ENCODE results near the gene MGST1. TPM values are rescaled to one million over a fixed set of nuclear protein-coding genes. Genes with fewer than 3 reads are reported as not detected.
"Not testable (repeated sequence)": the region's sequence is repeated elsewhere in the genome, so short reads cannot be mapped to it uniquely, and the experiment has no call there.

MGST1 gene
- polyA plus RNA-seq, 3 donors from 2014 or later, result 0.63 to 9.1 (median 3.5) TPM

DNA sequence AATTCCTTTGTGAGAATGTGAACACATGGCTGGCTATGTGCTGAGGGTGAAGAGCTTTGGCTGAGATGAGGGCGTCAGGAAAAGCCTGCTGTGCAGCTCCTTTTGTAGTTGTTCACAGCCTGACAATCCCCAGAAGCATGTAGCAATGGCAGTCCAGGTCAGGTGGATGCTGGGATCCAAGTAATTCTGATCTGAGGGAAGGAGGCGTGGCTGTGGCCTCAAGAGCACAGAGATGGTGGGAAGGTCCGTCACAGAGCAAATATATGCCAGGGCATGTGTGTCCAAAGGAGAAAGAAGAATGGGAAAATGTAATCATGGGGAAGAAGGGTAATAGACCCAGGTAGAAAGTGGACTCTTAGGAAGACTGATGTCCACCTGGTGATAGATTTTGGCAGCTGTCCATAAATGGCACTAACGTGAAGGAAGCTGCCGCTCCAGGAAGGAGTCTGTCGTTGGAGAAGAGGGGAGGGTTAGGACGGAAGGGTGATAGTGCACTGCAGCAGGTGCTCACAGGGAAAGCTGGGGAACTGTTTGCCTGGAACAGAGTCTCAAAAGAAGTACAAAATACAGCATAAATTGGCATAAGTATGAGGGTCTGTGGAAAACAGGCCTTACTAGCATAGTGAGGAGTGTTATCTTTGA is 13.8 kb downstream of the MGST1 start:
- Mint-ChIP-seq H3K27ac (no peak overlapping the region), H3K4me1 (no peaks in the 10 kb centered on the region)

GRCh38 chr12:16362550-16362949 is 15.1 kb downstream of the MGST1 start:
- no peaks in the 10 kb centered on the region for H3K4me1 Mint-ChIP-seq
- no peaks in the 10 kb centered on the region for H3K36me3 Mint-ChIP-seq
- H3K27ac Mint-ChIP-seq, result no peak overlapping the region
- H3K9me3 Mint-ChIP-seq, result peaks cover 0 to 19% (median 4%) of the 10 kb centered on the region in 6 donors
- DNase-seq, result no peak
- no peaks in the 10 kb centered on the region for H3K27me3 Mint-ChIP-seq (ENCODE audit: low read depth in 3 of 3)
- no peak overlapping the region for H3K4me3 Mint-ChIP-seq

More for the DNA sequence above, 13.8 kb downstream of the MGST1 start:
- peaks cover 0 to 19% (median 6%) of the 10 kb centered on the region in 6 donors for H3K9me3 Mint-ChIP-seq
- H3K36me3 Mint-ChIP-seq, result no peaks in the 10 kb centered on the region
- no peak overlapping the region for H3K4me3 Mint-ChIP-seq
- H3K27me3 Mint-ChIP-seq (ENCODE audit: low read depth in 3 of 3), result no peaks in the 10 kb centered on the region
- DNase-seq, result no peak

DNA sequence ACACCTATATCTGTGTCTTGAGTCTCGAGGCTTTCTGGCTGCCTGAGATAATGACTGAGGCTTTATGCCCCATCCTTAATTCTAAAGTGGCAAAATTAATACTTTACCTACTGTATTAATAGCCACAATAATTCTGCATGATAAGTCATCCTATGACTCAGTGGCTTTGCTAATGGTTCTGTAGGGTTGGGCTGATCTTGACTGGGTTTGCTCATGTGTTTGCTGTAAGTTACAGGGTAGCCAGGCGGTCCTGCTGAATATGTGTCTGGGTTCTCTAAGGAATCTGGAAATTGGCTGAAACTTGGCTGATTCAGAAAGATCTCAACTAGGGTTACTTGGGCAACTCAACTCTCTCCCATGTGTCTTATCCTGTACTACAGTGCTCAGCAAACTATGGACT is 21.7 kb downstream of the MGST1 start:
- Mint-ChIP-seq H3K36me3 (no peaks in the 10 kb centered on the region), H3K9me3 (peaks cover 0 to 17% (median 4%) of the 10 kb centered on the region in 6 donors), H3K4me3 (no peak overlapping the region), H3K27me3 (ENCODE audit: low read depth in 3 of 3) (no peaks in the 10 kb centered on the region), H3K27ac (no peak overlapping the region), H3K4me1 (no peaks in the 10 kb centered on the region)
- no peak for DNase-seq

DNA sequence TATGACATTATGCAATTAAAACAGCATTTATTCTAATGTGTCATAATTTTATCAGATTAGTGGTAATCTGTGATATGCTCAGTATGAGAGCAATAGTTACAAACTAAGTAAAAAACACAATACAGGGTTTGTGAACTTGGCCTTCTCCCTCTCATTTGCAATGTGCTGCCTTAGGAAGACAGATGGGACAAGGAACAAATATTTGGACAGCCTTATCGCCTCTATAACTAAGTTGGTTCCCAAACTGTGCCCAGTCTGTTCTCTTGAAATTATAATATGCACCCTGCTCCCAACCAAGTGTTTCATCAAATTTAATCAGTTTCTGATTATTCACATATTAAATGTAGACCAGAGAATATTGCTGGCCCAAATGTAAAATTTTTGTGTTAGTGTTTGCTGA is 22.7 kb downstream of the MGST1 start:
- Mint-ChIP-seq H3K9me3 (peaks cover 0 to 17% (median 4%) of the 10 kb centered on the region in 6 donors), H3K27me3 (ENCODE audit: low read depth in 3 of 3) (no peaks in the 10 kb centered on the region), H3K4me1 (no peaks in the 10 kb centered on the region), H3K27ac (no peak overlapping the region), H3K4me3 (no peak overlapping the region), H3K36me3 (no peaks in the 10 kb centered on the region)
- DNase-seq, result no peak

- not testable (repeated sequence) for H3K4me1 Mint-ChIP-seq; H3K27ac Mint-ChIP-seq; H3K4me3 Mint-ChIP-seq; H3K36me3 Mint-ChIP-seq; H3K27me3 Mint-ChIP-seq (ENCODE audit: low read depth in 3 of 3); DNase-seq
- peaks cover 2 to 25% (median 12%) of the 10 kb centered on the region in 6 donors for H3K9me3 Mint-ChIP-seq
Observed at GRCh38 chr12:16382652-16383312, 35.3 kb downstream of the MGST1 start.

DNA sequence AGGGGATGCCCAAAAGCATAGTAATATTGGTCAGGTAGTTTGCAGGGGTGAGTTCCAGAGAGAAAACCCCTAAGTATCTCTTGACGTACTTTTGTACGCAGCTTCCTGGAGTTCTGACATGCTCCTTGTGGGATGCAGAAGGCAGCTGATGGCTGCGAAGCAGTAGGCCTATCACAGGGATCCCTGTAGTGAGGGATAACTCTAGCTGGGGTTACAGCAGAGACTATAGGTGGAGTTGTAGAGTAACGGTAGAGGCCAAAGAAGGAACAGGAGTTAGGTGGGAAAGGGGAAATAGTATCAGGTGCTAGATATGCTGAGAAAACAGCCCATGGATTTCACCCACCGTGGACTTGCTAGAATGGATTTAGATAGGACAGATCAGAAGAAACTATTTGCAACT is 37.3 kb downstream of the MGST1 start:
- Mint-ChIP-seq H3K9me3 (peaks cover 4 to 22% (median 11%) of the 10 kb centered on the region in 6 donors), H3K27ac (no peak overlapping the region), H3K4me3 (no peak overlapping the region), H3K36me3 (no peaks in the 10 kb centered on the region), H3K4me1 (no peaks in the 10 kb centered on the region), H3K27me3 (ENCODE audit: low read depth in 3 of 3) (no peaks in the 10 kb centered on the region)
- DNase-seq, result no peak

- no peaks in the 10 kb centered on the region for H3K27me3 Mint-ChIP-seq (ENCODE audit: low read depth in 3 of 3)
- no peak for DNase-seq
- no peak overlapping the region for H3K27ac Mint-ChIP-seq
- no peaks in the 10 kb centered on the region for H3K36me3 Mint-ChIP-seq
- peaks cover 1 to 22% (median 9%) of the 10 kb centered on the region in 6 donors for H3K9me3 Mint-ChIP-seq
- H3K4me3 Mint-ChIP-seq, result no peak overlapping the region
- no peaks in the 10 kb centered on the region for H3K4me1 Mint-ChIP-seq
Observed at GRCh38 chr12:16385782-16386646, 38.6 kb downstream of the MGST1 start.

DNA sequence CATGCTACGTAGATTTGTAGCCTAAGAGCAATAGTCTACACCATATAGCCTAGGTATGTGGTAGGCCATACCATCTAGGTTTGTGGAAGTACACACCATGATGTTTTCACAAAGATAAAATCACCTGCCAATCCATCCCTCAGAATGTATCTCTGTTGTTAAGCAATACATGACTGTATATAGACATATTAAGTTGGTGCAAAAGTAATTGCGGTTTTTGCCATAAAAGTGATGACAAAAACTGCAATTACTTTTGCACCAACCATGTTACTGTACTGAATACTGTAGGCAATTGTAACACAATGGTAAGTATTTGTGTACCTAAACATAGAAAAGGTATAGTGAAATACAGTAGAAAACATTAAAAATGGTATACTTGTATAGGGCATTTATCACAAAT is 40.5 kb downstream of the MGST1 start:
- no peaks in the 10 kb centered on the region for H3K36me3 Mint-ChIP-seq
- H3K27me3 Mint-ChIP-seq (ENCODE audit: low read depth in 3 of 3), result no peaks in the 10 kb centered on the region
- H3K27ac Mint-ChIP-seq, result no peak overlapping the region
- DNase-seq, result no peak
- no peak overlapping the region for H3K4me3 Mint-ChIP-seq
- peaks cover 7 to 16% (median 12%) of the 10 kb centered on the region in 6 donors for H3K9me3 Mint-ChIP-seq
- no peaks in the 10 kb centered on the region for H3K4me1 Mint-ChIP-seq

DNA sequence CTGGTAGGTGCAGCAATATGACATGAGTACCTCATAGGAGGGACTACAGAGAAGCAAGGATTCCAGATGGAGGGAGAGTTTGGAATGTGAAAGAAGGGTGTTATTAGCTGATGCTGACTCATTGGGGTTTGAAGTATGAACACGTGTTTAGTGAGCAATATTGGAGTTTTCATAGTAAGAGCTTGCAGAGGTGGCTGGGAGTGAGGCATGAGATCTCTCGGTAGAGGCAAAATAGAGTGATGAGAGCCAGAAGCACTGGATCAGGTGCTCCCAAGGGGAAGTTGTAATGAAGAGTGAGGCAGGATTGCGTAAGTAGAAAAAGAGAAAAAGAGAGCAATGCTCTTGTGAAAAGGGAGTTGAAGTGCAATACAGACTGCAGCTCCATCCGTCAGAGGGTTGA is 42.1 kb downstream of the MGST1 start:
- H3K9me3 Mint-ChIP-seq, result peaks cover 0 to 13% (median 9%) of the 10 kb centered on the region in 6 donors
- no peaks in the 10 kb centered on the region for H3K36me3 Mint-ChIP-seq
- no peak for DNase-seq
- H3K27me3 Mint-ChIP-seq (ENCODE audit: low read depth in 3 of 3), result no peaks in the 10 kb centered on the region
- no peaks in the 10 kb centered on the region for H3K4me1 Mint-ChIP-seq
- H3K4me3 Mint-ChIP-seq, result no peak overlapping the region
- no peak overlapping the region for H3K27ac Mint-ChIP-seq

DNA sequence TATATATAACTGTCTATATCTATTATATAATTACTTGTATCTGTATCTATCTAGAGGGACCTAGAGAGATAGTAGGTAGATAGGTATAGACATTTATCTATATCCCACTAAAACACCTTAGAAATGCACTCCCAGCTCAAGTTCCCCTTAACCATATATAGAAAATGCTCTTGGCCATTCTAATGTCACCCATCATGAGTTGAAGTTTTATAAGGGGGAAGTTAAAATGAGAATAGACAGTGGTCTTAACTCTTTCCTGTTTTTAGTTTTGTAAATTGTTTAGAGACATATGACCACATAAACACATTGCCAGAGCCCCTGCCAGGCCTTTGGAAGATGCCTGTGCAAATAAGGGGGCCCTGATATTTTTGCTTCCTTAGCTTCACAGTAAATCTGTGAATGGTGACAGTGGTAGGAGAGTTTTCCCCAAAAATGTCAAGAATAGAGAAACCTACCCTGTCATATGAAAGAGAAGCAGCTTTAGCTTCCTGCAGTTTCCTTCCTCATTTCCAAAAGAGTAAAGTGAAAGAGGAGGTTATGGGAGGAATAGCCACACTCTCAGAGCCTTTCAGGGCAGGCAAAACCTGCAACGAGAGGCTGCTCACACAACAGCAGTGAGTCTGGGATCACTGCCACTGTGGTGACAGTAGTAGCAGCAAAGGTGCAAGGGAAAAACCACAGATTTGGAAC is 45.5 kb downstream of the MGST1 start:
- Mint-ChIP-seq H3K27me3 (ENCODE audit: low read depth in 3 of 3) (no peaks in the 10 kb centered on the region), H3K4me1 (no peaks in the 10 kb centered on the region), H3K27ac (no peak overlapping the region), H3K4me3 (no peak overlapping the region), H3K36me3 (no peaks in the 10 kb centered on the region), H3K9me3 (peaks cover 6 to 21% (median 14%) of the 10 kb centered on the region in 6 donors)
- DNase-seq, result no peak

GRCh38 chr12:16399101-16399500 is 51.7 kb downstream of the MGST1 start:
- H3K27me3 Mint-ChIP-seq (ENCODE audit: low read depth in 3 of 3), result no peaks in the 10 kb centered on the region
- no peak for DNase-seq
- no peaks in the 10 kb centered on the region for H3K4me1 Mint-ChIP-seq
- no peak overlapping the region for H3K4me3 Mint-ChIP-seq
- H3K9me3 Mint-ChIP-seq, result peaks cover 6 to 18% (median 14%) of the 10 kb centered on the region in 6 donors
- H3K27ac Mint-ChIP-seq, result no peak overlapping the region
- H3K36me3 Mint-ChIP-seq, result no peaks in the 10 kb centered on the region

DNA sequence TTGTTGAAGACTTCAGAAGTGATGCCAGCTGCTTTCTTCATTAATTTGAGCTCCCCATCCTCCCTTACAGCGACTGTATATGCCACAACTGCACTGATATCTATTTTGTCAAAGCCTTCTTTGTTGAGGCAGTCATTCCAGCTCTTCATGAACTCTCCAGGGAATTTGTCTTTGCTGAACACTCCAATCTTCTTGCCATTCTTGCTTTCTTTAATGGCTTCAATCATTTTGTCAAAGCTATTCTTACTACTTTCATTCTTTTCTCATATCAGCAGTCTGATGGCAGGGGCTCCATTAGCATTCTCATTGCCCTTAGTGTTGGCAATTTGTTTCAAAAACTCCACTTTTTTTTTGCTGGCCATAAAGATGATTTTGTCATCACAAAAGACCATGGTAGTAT is 54.4 kb downstream of the MGST1 start:
- H3K27ac Mint-ChIP-seq; H3K36me3 Mint-ChIP-seq; H3K4me3 Mint-ChIP-seq; H3K27me3 Mint-ChIP-seq (ENCODE audit: low read depth in 3 of 3); H3K4me1 Mint-ChIP-seq; DNase-seq: not testable (repeated sequence)
- peaks cover 12 to 28% (median 13%) of the 10 kb centered on the region in 6 donors for H3K9me3 Mint-ChIP-seq

- no peak for DNase-seq
- no peak overlapping the region for H3K27ac Mint-ChIP-seq
- H3K4me1 Mint-ChIP-seq, result no peaks in the 10 kb centered on the region
- peaks cover 0 to 4% (median 2%) of the 10 kb centered on the region in 3 donors for H3K27me3 Mint-ChIP-seq (ENCODE audit: low read depth in 3 of 3)
- H3K9me3 Mint-ChIP-seq, result peaks cover 10 to 36% (median 16%) of the 10 kb centered on the region in 6 donors
- no peaks in the 10 kb centered on the region for H3K36me3 Mint-ChIP-seq
- no peak overlapping the region for H3K4me3 Mint-ChIP-seq
Observed at GRCh38 chr12:16407346-16407745, 59.9 kb downstream of the MGST1 start.

Data from immature natural killer cell (primary cell).